Ectodermal cell (in vitro differentiated cells): ENCODE measurements around the gene PISD.

ENCODE experiments used
- H3K27ac ChIP-seq: 2 replicates; pipeline ENCODE4 v1.7.0; 2013; ENCODE audit warnings: mild to moderate bottlenecking, low read depth, low read length; ENCODE audit not compliant: insufficient read depth, poor library complexity, severe bottlenecking
- H3K27me3 ChIP-seq: 2 replicates; pipeline ENCODE4 v1.7.0; 2013; ENCODE audit warnings: mild to moderate bottlenecking, low read length; ENCODE audit not compliant: insufficient read depth, control insufficient read depth, poor library complexity, severe bottlenecking
- H3K36me3 ChIP-seq: one replicate; pipeline ENCODE4 v1.7.0; 2013; ENCODE audit warnings: low read length; ENCODE audit not compliant: control insufficient read depth, insufficient read depth
- H3K4me1 ChIP-seq: one replicate; pipeline ENCODE4 v1.7.0; 2013; ENCODE audit warnings: low read length; ENCODE audit not compliant: control insufficient read depth, insufficient read depth
- H3K4me3 ChIP-seq: 2 replicates; pipeline ENCODE4 v1.7.0; 2013; ENCODE audit warnings: low read depth, low read length, control low read depth; ENCODE audit not compliant: insufficient read depth
- H3K9me3 ChIP-seq: 2 replicates; pipeline ENCODE4 v1.7.0; 2013; ENCODE audit warnings: mild to moderate bottlenecking, low read length, moderate library complexity; ENCODE audit not compliant: control insufficient read depth
- WGBS, 2 experiments: methylation state at CpG; one replicate each; pipeline ENCODE4 v1.1.7; 2013; ENCODE audit warnings: missing lambda C conversion rate in 2 of 2; 5-methylcytosine and 5-hydroxymethylcytosine counted together

Gene PISD

GRCh38 chr22:31574055-31574670 is 87.9 kb downstream of the PISD start:
- H3K27me3 ChIP-seq = no peaks in the 10 kb centered on the region
- H3K4me3 ChIP-seq = no peak overlapping the region
- WGBS, 2 experiments = 93 to 98% methylated on average over 3 of the region's 3 CpGs
- H3K27ac ChIP-seq = no peak overlapping the region
- H3K36me3 ChIP-seq = no peaks in the 10 kb centered on the region
- no peaks in the 10 kb centered on the region for H3K4me1 ChIP-seq
- H3K9me3 ChIP-seq = no peaks in the 10 kb centered on the region

GRCh38 chr22:31572939-31573338 is 89.1 kb downstream of the PISD start:
- 90 to 93% methylated on average over 5 of the region's 5 CpGs for WGBS, 2 experiments
- Histone ChIP-seq H3K4me3 (no peak overlapping the region), H3K9me3 (no peaks in the 10 kb centered on the region), H3K27me3 (no peaks in the 10 kb centered on the region), H3K36me3 (no peaks in the 10 kb centered on the region), H3K4me1 (no peaks in the 10 kb centered on the region), H3K27ac (no peak overlapping the region)

GRCh38 chr22:31569126-31569525 is 92.9 kb downstream of the PISD start:
- no peak overlapping the region for H3K27ac ChIP-seq
- no peak overlapping the region for H3K4me3 ChIP-seq
- H3K27me3 ChIP-seq = no peaks in the 10 kb centered on the region
- WGBS, 2 experiments = 96 to 100% methylated on average over 1 of the region's 1 CpG
- no peaks in the 10 kb centered on the region for H3K36me3 ChIP-seq
- no peaks in the 10 kb centered on the region for H3K9me3 ChIP-seq
- no peaks in the 10 kb centered on the region for H3K4me1 ChIP-seq
